DMS53 treated with DMSO at 0.1 percent for 48 hours (cell line): ENCODE data around the gene GCK.

Experiments used
- DNase-seq: peaks from one replicate; lab custom pipeline; 2025; ENCODE audit not compliant: unreplicated experiment; lab: John Stamatoyannopoulos, UW

The GCK gene

GRCh38 chr7:44156453-44157010 lies 32.7 kb downstream of the GCK start:
- no peak for DNase-seq

DNA sequence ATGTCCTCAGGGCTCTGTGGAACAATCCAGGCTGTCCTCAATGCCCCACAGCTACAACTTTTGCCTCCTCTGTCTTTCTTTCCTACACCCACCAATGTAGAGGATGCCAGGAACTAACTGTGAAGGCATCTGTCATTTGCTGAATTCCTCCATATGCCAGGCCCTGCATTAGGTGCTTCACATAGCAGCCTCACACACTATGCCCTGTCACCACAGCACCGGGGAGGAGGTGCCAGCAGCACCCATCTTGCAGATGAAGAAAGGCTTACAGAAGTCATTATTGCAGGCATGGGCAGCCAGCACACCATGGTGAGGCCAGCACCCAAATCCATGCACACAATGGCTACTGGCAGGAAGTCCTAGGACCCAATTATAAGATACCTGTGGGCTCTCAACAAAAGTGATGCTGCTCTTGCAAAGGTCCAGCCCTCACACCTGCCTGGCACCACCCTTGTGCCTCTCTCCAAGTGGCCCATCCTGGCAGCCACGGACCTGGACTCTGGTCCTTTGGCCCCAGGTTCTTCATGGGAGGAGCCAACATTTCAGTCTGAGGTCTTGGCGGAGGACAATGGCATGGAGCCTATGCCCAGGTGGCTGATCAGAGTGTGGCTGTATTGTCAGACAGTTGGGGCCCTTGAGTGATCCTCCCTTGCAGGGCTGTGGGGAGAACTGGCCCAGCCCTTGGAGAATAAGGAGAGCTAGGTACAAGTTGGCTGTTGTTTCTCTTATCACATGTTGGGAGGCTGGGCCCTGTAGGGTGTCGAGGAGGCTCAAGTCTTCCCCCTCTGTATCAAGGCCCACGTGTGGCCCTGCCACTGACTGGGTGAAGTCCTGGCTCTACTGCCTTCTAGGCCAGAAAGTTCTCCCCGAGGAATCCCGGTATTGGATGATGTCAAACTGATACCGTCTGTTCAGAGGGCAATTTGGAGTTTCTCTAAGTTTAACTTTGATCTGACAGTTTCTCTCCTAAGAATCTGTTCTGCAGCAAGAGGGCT lies 33.8 kb downstream of the GCK start:
- DNase-seq = no peak

DNA sequence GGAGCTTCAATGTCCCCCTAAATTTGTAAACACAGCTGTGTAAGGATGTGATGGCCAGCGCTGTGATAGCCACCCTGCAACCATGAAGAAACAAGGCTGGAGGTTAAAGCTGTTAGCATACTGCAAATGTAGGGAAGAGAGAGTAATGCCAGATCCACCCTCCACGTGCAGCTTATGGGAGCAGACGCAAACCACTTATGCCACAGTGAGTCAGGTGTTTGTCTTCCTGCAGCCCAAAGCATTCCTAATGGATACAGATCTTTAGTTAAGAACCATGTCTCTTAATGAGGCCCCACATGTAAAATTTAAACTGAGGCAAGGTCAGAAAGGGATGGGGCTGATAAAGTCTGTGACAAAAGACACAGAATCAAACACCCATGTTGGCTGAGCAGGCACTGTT lies 34.5 kb downstream of the GCK start:
- no peak for DNase-seq

- no peak for DNase-seq
These were observed 35.3 kb downstream of the GCK start for GRCh38 chr7:44153948-44154335.

- no peak for DNase-seq
These were observed 36.0 kb downstream of the GCK start for GRCh38 chr7:44152971-44153947.

- DNase-seq = no peak
These were observed 37.3 kb downstream of the GCK start for GRCh38 chr7:44151956-44152355.

DNA sequence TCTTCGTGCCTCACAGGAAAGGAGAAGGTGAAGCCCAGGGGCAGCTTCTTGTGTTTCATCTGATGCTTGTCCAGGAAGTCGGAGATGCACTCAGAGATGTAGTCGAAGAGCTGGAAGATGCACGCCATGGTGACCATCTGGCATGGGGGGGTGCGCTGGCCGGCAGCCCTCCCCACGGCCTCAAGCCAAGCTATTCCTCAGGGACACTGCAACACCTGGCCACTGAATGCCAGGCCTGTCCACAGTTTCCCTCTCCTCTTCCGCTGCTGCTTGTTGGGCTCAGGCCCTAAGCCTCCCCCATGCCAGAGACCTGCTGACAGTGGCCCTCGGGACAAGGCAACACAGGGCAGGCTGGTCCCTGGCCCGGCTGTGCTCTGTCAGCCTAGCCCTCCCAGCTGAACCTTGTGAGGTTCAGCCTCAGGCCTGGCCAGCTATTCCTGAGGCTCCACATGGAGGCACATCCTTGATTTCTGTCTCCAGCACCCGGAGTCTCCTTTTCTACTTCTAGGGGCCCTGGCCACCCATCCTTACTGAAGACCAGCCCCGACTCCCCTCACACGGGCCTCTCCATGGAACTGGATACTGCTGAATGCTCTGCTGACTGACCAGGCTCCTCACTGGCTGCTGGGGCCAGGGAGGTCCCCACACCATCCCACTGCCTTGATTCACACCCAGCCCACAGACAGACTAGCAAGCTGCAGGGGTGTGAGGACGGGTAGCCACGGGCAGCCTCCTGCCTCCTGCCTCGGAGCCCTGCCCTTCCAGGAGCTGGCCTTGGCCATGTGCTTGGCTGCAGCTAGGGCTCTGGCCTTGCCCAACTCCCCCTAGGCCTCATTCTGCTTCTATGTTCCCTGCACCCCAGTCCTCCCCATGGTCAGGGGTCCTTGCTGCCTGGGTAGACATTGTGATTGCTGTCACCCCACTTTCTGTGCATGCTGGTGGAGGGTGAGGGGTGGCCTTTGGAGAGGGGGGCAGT lies 38.0 kb downstream of the GCK start:
- DNase-seq = no peak

- DNase-seq = no peak
These were observed 38.8 kb downstream of the GCK start for GRCh38 chr7:44150466-44150832.

- DNase-seq = no peak
These were observed 39.4 kb downstream of the GCK start for GRCh38 chr7:44149571-44150465.

GRCh38 chr7:44148961-44149536 lies 40.2 kb downstream of the GCK start:
- DNase-seq = no peak

- DNase-seq = no peak
These were observed 41.1 kb downstream of the GCK start for GRCh38 chr7:44148166-44148565.

DNA sequence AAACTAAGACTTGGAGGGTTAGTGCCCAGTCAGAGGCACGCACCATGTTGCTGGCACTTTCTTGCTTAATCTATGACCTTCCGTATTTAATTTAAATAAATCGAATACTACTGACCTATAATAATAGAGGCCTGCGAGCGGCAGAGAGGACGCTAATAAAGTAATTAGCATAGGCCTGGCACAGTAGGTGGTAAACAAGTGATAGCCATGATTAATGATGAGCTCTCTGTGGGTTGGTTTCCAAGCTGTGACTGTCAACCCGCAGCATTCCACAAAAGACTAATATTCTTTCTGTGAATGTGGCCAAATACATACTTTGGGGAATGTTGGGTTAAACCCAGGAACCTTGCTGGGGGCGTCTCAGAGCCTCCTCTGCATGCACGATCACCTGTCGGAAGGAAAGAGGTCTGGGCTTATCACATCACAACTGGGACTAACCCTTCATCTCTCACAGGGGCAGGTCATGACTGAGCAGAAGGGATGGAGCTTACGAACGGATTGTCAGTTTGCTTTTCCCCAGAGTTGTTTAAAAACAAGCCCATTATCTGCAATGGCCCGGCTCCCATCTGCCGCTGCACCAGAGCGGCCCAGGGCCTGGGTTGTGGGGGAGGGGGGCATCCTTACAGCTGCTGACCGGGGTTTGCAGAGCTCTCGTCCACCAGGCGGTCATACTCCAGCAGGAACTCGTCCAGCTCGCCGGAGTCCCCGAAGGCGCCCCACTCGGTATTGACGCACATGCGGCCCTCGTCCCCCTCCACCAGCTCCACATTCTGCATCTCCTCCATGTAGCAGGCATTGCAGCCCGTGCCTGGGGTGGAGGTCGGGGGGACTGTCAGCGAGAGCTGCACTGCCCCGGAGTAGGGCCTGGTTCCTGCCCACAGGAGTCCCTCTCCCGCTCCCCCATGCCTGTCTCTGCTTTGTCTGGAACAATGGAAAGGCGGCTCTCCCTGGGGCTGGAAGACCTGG lies 41.9 kb downstream of the GCK start:
- DNase-seq = no peak

DNA sequence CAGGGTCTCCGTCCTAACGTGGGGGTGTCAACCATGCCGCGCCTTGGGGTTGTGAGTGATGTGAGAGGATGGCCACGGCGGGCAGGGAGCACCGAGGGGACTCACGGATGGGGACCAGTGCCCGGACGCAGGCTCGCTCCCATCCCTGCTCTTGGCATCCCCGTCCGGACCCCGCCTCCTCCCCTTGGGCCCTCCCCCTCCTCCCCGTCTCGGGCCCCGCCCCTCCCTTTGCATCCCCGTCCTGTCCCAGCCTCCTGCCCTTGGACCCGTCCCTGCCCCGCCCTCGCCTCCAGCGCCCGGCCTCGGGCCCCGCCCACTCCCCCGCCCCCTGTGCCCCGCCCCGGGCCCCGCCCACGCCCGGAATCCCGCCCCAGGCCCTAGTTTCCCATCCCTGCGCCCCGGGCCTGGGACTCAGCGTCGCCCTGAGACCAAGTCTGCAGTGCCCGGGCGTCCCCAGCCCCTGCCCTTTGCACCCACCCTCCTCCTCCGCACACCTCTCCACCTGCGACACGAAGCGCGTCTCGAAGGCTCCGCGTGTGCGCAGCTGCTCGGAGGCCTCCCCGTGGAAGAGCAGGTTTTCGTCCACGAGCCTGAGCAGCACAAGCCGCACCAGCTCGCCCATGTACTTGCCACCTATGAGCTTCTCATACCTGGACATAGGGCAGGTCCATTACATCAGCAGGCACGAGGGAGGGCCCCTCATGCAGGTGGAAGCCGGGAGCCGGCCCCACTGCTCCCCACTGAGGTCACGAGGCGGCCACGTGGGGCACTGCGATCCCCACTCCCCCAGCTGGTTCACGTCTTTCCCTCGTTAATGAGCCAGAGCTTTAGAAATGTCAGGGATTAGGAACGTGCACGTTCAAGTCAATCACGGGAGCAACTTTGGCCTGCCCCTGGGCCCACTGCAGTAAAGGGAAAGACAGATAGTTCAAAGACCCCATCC lies 43.0 kb downstream of the GCK start:
- peak; percentile 28 for DNase-seq

DNA sequence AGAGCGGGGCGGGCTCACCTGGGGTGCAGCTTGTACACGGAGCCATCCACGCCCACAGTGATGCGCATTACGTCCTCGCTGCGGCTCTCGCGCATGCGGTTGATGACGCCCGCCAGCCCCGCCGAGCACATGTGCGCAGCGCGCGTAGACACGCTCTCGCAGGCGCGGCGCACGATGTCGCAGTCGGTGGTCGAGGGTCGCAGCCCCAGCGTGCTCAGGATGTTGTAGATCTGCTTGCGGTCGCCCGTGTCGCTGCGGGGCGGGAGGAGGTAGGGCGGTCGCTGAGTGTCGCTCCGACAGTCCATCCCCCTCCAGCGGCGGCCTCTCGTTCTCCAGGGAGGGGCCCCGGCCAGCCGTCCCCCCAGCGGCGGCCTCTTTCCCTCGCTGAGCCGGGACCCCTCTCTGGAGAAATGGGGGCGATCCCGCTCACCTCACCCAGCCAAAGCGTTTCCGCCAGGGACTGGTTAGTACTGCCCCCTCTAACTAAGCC lies 43.7 kb downstream of the GCK start:
- DNase-seq = no peak

DNA sequence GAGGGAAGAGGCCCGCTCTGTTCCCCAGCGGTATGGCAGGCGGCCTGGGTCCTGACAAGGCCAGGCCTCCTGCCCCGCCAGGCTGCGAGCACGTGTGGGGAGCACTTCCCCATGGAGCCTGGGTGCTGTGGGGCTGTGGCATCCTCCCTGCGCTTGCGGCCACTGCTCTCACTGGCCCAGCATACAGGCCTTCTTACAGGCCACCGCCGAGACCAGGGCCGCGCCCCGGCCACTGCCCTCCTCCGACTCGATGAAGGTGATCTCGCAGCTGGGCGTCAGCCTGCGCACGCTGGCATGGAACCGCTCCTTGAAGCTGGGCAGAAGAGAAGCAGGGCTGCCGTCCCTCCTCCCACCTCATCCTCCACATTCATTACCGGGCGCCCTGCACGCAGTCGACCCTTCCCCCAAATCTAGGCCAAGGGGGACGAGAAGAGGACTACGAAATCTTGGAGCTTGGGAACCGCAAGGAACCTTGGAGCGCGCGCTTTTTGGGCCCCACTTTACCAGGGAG lies 44.2 kb downstream of the GCK start:
- DNase-seq = no peak

DNA sequence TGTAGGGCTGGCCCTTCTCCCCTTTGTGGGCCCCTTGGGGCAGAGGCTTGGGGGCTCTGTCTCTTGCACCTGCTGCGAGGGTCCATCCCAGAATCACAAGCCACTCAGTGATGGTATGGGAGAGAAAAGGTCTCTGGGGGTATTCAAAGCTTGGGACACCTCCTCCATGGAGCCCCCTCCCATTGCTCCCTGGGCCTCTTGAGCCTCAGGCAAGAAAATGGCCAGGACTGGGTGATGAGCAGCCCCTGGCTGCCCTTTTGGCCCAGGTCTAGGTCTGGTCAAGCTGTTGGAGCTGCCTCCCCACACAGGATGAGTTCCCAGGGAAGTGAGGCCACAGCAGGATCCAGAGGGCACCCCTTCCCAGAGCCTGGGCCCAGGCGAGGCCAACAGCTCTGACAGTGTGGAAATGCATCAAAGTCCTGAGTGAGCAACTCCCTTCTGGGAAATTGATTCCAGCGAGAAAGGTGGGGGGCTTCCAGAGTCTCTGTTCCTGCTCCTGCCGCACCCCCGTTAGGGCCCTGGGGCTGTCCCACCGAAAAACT lies 44.7 kb downstream of the GCK start:
- DNase-seq = no peak
